Liver (tissue), 9 donors: Measurements from ENCODE around the gene VASH1. TPM values are rescaled to one million over a fixed set of nuclear protein-coding genes. Genes with fewer than 3 reads are reported as not detected.

Experiments used
- DNase-seq: peaks from one replicate; pipeline ENCODE4 v3.0.0-alpha.2; 2017; ENCODE audit warnings: low spot score
- H3K27ac ChIP-seq, 2 donors: one replicate each; pipeline ENCODE4 v1.7.0; 2013; ENCODE audit warnings: inconsistent platforms in 2 of 2, low read length in 2 of 2, control low read depth in 1 of 2, low read depth in 1 of 2, mild to moderate bottlenecking in 1 of 2
- H3K27me3 ChIP-seq, 4 donors: one replicate each; pipeline versions ENCODE4 v1.6.1 to v1.7.0; 2013; ENCODE audit warnings: low read length in 3 of 4, inconsistent platforms in 1 of 4, mild to moderate bottlenecking in 1 of 4, moderate library complexity in 1 of 4; ENCODE audit not compliant: control insufficient read depth in 4 of 4, insufficient read depth in 4 of 4
- H3K36me3 ChIP-seq, 4 donors: one replicate each; pipeline versions ENCODE4 v1.6.1 to v1.7.0; 2013; ENCODE audit warnings: low read length in 3 of 4, mild to moderate bottlenecking in 3 of 4, low read depth in 1 of 4, moderate library complexity in 1 of 4; ENCODE audit not compliant: control insufficient read depth in 4 of 4, insufficient read depth in 3 of 4
- H3K4me1 ChIP-seq, 4 donors: one replicate each; pipeline versions ENCODE4 v1.6.1 to v1.7.0; 2013; ENCODE audit warnings: low read length in 3 of 4, mild to moderate bottlenecking in 3 of 4, moderate library complexity in 1 of 4; ENCODE audit not compliant: control insufficient read depth in 4 of 4, insufficient read depth in 4 of 4
- H3K4me3 ChIP-seq, 3 donors: one replicate each; pipeline versions ENCODE4 v1.6.1 to v1.7.0; 2013; ENCODE audit warnings: low read length in 3 of 3, control low read depth in 1 of 3, low read depth in 1 of 3, mild to moderate bottlenecking in 1 of 3
- H3K9ac ChIP-seq, 2 donors: one replicate each; pipeline ENCODE4 v1.7.0; 2013; ENCODE audit warnings: low read length in 2 of 2, mild to moderate bottlenecking in 2 of 2, moderate library complexity in 2 of 2, control low read depth in 1 of 2, low read depth in 1 of 2
- H3K9me3 ChIP-seq, 4 donors: one replicate each; pipeline versions ENCODE4 v1.6.1 to v1.7.0; 2013; ENCODE audit warnings: low read length in 3 of 4; ENCODE audit not compliant: control insufficient read depth in 4 of 4
- ATF3 ChIP-seq: IDR thresholded peaks from 2 replicates; pipeline ENCODE4 v1.6.1; 2016; ENCODE audit warnings: antibody characterized with exemption
- EGR1 ChIP-seq, 2 donors: IDR thresholded peaks; 2 replicates each; pipeline ENCODE4 v1.6.1; 2016 to 2018; ENCODE audit warnings: antibody characterized with exemption in 2 of 2, low read depth in 2 of 2
- FOXA1 ChIP-seq: IDR thresholded peaks from 2 replicates; pipeline ENCODE4 v1.6.1; 2016; ENCODE audit warnings: antibody characterized with exemption
- FOXA2 ChIP-seq: IDR thresholded peaks from 2 replicates; pipeline ENCODE4 v1.6.1; 2016; ENCODE audit warnings: antibody characterized with exemption
- GABPA ChIP-seq, 2 donors: IDR thresholded peaks in 1 of 2; conservative IDR thresholded peaks in 1 of 2; 2 replicates each; pipeline ENCODE4 v1.6.1; 2016; ENCODE audit warnings: antibody characterized with exemption in 2 of 2, mild to moderate bottlenecking in 1 of 2, moderate library complexity in 1 of 2
- HNF4A ChIP-seq, 2 donors: conservative IDR thresholded peaks; 2 replicates each; pipeline ENCODE4 v1.6.1; 2016; ENCODE audit warnings: antibody characterized with exemption in 2 of 2, mild to moderate bottlenecking in 2 of 2
- JUND ChIP-seq, 2 donors: IDR thresholded peaks; 2 replicates each; pipeline ENCODE4 v1.6.1; 2016; ENCODE audit warnings: antibody characterized with exemption in 2 of 2
- MAX ChIP-seq: IDR thresholded peaks from 2 replicates; pipeline ENCODE4 v1.6.1; 2016; ENCODE audit warnings: antibody characterized with exemption
- NR2F2 ChIP-seq: IDR thresholded peaks from 2 replicates; pipeline ENCODE4 v1.6.1; 2016; ENCODE audit warnings: antibody characterized with exemption
- RXRA ChIP-seq, 2 donors: IDR thresholded peaks; 2 replicates each; pipeline ENCODE4 v1.6.1; 2017 to 2018; ENCODE audit warnings: antibody characterized with exemption in 2 of 2, mild to moderate bottlenecking in 1 of 2
- SP1 ChIP-seq: IDR thresholded peaks from 2 replicates; pipeline ENCODE4 v1.6.1; 2018; ENCODE audit warnings: antibody characterized with exemption, mild to moderate bottlenecking
- YY1 ChIP-seq: IDR thresholded peaks from 2 replicates; pipeline ENCODE4 v1.6.1; 2016; ENCODE audit warnings: antibody characterized with exemption, mild to moderate bottlenecking
- WGBS: extraction: QIAGEN DNeasy Blood & Tissue Kit; methylation state at CpG from one replicate; pipeline ENCODE4 v1.1.7; 2013; 5-methylcytosine and 5-hydroxymethylcytosine counted together
- polyA plus RNA-seq, 2 donors: library from polyadenylated mRNA; stranded (reverse) in 1 of 2; unstranded in 1 of 2; fragments of 200-250 nt in 1 of 2; fragments of >200 nt in 1 of 2; fragmentation: Nextera tagmentation in 1 of 2; extraction: Ambion mirVana in 1 of 2; gene quantifications; one replicate each; pipeline versions ENCODE4 v1.2.1 to v1.2.3, GENCODE V29; 2013 to 2015
- total RNA-seq, 2 donors: library from RNA; depleted of rRNA; stranded (reverse); fragments of >200 nt; gene quantifications; one replicate each; pipeline ENCODE4 v1.2.3, GENCODE V29; 2014
- TF ChIP-seq, protein P1 (sequence below): IDR thresholded peaks from 2 replicates; pipeline ENCODE4 v1.6.1; 2016; ENCODE audit warnings: antibody characterized with exemption
- donor health status: healthy.
- donor health status: healthy.
- donor health status: healthy.
- donor health status: healthy.
- donor health status: healthy.

Gene VASH1
- total and polyA plus RNA-seq, 4 donors: 0.94 to 5.9 (median 4.3) TPM

GRCh38 chr14:76771437-76771980 lies 10.2 kb downstream of the VASH1 start:
- H3K4me3 ChIP-seq: no peak overlapping the region
- H3K9ac ChIP-seq: no peak overlapping the region
- TF ChIP-seq ATF3 (no peak), FOXA1 (no peak), MAX (no peak), JUND (IDR thresholded peaks at IDR 0.05) (no peak), EGR1 (IDR thresholded peaks at IDR 0.05; ENCODE audit: low read depth in 2 of 2) (no peak), SP1 (no peak)
- TF ChIP-seq, protein P1, sequence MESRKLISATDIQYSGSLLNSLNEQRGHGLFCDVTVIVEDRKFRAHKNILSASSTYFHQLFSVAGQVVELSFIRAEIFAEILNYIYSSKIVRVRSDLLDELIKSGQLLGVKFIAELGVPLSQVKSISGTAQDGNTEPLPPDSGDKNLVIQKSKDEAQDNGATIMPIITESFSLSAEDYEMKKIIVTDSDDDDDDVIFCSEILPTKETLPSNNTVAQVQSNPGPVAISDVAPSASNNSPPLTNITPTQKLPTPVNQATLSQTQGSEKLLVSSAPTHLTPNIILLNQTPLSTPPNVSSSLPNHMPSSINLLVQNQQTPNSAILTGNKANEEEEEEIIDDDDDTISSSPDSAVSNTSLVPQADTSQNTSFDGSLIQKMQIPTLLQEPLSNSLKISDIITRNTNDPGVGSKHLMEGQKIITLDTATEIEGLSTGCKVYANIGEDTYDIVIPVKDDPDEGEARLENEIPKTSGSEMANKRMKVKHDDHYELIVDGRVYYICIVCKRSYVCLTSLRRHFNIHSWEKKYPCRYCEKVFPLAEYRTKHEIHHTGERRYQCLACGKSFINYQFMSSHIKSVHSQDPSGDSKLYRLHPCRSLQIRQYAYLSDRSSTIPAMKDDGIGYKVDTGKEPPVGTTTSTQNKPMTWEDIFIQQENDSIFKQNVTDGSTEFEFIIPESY: no peak
- no peaks in the 10 kb centered on the region for H3K36me3 ChIP-seq
- H3K9me3 ChIP-seq: no peaks in the 10 kb centered on the region
- peak overlapping the region in 1 of 2 donors; percentile 4 for H3K27ac ChIP-seq
- H3K27me3 ChIP-seq: no peaks in the 10 kb centered on the region
- 84% methylated on average over 9 of the region's 9 CpGs for WGBS
- peaks cover 0 to 12% (median 0%) of the 10 kb centered on the region in 4 donors for H3K4me1 ChIP-seq
- DNase-seq: peak; percentile 25

DNA sequence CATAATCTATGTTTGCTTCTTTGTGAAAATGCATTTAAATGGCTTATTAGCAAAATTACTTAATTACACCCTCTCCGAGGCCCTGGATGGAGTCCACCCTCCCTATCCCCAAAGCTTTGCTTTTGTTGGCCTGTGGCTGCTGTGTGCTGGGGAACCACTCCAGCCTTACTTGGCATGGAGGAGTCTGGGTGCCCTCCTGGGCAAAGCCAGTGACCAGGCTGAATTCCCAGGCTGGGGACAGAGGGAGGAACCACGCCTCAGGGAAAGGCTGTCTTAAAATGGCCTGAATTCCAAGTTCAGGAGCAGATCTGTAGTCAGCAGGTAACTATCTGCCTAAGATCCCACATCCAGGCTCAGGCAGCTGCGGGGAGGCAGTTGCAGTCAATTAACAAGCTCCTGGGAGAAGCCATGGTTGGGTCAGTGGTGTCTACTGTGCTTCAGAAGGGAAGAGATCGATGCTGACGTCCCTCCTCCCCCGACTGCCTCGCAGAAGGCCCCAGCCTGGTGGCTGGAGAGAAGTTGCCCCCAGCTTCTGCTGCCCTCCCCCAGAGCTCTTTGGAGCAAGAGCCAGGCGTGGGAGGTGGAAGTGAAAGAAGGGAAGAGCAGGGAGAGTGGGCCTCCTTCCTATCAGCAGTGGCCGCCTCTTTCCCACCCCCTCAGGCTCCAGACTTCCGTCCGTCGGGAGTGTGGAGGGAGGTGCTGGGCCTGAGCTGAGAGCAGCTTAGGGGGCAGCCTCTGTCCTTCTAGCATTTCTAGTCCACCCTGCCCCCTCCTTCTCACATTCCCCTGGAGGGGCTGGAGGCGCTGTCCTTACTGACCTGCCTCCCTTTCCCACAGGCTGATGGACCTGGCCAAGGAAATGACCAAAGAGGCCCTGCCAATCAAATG lies 11.3 kb downstream of the VASH1 start:
- peak; percentile 37 for DNase-seq
- Histone ChIP-seq H3K27me3 (no peaks in the 10 kb centered on the region), H3K4me1 (peaks cover 0 to 9% (median 0%) of the 10 kb centered on the region in 4 donors), H3K36me3 (no peaks in the 10 kb centered on the region), H3K4me3 (no peak overlapping the region), H3K9me3 (no peaks in the 10 kb centered on the region), H3K9ac (no peak overlapping the region), H3K27ac (peak overlapping the region; percentile 59 to 65)
- peak; percentile 24 to 42 for TF ChIP-seq RXRA (IDR thresholded peaks at IDR 0.05)
- peak; percentile 62 for TF ChIP-seq SP1
- TF ChIP-seq FOXA2: no peak
- TF ChIP-seq NR2F2: peak; percentile 75
- WGBS: 38% methylated on average over 13 of the region's 13 CpGs

DNA sequence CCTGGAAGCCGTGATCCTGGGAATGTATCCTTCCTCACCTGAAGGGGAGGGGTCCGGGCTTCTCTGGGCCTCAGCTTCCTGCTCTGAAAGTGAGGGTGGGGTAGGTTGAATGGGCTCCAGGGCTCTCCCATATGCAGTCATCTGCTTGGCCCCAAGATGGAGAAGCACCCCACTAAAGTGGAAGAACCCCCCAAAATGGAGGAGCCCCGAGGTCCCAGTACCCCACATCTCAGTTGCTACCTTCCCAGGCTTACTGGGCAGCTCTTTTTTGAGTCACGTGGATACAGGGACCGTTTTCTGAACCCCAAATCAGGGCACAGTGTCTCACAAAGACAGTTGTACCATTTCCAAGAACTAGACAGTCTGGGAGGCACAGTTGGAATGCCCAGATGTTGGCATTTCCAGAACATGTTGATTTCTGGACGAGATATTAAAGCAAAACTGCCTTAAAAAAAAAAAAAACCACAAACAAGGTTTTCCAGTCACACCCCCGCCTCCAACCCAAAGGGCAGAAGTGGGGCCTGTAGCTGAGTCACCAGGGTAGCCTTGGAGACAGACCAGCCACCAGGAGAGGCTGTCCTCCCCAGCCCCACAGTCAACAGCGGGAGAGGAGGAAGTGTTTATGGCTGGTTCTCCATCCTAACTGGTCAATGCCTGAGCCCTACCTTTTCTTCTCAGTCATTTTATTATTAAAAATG lies 12.1 kb downstream of the VASH1 start:
- Histone ChIP-seq H3K9ac (no peak overlapping the region), H3K4me1 (peaks cover 0 to 8% (median 0%) of the 10 kb centered on the region in 4 donors), H3K4me3 (no peak overlapping the region), H3K9me3 (no peaks in the 10 kb centered on the region), H3K27me3 (no peaks in the 10 kb centered on the region), H3K27ac (peak overlapping the region; percentile 51 to 59), H3K36me3 (no peaks in the 10 kb centered on the region)
- no peak for TF ChIP-seq GABPA (IDR thresholded peaks at IDR 0.05 in 1 of 2, conservative IDR thresholded peaks at IDR 0.05 in 1 of 2)
- TF ChIP-seq NR2F2: no peak
- TF ChIP-seq YY1: no peak
- TF ChIP-seq HNF4A (conservative IDR thresholded peaks at IDR 0.05): no peak
- TF ChIP-seq JUND (IDR thresholded peaks at IDR 0.05): peak in 1 of 2 donors; percentile 25
- DNase-seq: peak; percentile 37
- WGBS: 39% methylated on average over 8 of the region's 8 CpGs
